Activated CD4-positive, alpha-beta T cell treated with anti-CD3 and anti-CD28 coated beads, Interleukin-10, Interleukin-2, amounts not matched to agents 100 ng/mL and 50 ng/mL, durations not matched to agents 16 hours and 8 hours (primary cell): Measurements from ENCODE around the gene CBLC.

Source experiments
- DNase-seq: peaks from one replicate; pipeline ENCODE4 v3.0.0-alpha.2; 2020

The CBLC gene

DNA sequence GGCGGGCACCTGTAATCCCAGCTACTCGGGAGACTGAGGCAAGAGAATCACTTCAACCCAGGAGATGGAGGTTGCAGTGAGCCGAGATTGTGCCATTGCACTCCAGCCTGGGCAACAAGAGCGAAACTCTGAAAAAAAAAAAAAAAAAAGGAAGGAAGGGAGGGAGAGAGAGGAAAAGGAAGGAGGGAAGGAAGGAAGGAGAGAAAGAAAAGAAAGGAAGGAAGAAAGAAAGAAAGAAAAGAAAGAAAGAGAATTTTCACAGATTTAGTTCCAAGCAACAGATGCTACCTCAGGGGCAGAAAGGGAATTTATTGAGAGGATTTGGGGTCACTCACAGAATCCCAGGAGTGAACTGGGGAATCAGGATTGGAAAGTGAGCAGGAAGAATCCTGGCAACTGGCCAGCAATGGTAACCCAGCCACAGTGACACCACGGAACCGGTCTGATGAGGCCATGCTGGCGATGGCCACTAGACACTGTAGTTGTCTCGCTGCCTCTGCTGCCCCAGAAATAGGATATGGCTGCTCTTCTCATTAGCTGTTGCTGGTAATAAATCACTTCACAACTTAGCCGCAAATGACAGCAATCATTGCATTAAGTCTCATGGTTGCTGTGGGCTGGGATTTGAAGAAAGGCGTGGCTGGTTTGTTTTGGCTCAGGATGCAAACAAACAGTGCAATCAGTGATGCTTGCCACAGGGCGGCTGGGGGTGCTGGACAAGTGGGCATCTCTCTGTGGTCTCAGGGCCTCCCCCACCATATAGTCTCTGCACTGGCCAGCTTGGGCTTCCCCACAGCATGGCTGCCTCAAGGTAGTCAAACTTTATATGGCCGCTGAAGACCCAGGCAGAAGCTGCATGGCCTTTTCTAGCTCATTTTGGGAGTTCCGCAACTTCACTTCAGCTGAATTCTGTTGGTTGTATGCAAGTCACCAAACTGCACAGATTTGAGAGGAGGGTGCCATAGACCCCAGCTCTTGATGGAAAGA is 26.0 kb downstream of the CBLC start:
- no peak for DNase-seq

DNA sequence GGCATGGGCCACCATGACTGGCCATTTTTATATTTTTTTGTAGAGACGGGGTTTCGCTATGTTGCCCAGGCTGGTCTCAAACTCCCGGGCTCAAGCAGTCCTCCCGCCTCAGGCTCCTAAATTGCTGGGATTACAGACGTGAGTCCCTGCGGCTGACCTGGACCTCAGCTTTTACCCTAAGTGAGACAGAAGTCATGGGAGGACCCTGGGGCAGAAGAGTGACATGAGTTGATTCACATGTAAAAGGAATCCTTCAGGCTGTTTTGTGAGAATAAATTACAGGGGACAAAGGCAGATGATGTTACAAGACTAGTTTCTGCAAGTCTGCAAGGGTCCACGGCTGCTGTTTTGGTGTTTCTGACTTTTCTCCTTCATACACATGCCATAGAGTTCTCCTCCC is 28.6 kb downstream of the CBLC start:
- no peak for DNase-seq

DNA sequence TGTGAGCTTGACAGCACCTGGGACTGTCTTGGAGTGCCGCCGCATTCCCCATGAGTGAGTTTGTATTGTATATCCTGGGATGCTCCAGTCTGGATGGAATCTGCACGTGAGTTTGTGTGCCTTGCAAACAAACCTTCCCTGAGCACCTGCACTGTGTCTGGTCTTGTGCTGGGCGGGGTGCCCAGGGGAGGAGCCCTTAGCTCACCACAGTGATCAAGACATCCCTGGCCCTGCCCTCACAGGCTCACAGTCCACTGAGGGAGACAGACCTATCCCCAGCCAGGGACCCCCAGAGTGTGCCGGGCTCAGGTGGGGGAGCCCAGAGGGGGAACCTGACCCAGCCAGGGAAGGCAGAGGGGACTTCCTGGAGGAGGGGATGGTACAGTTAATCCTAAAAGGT is 29.5 kb downstream of the CBLC start:
- no peak for DNase-seq

DNA sequence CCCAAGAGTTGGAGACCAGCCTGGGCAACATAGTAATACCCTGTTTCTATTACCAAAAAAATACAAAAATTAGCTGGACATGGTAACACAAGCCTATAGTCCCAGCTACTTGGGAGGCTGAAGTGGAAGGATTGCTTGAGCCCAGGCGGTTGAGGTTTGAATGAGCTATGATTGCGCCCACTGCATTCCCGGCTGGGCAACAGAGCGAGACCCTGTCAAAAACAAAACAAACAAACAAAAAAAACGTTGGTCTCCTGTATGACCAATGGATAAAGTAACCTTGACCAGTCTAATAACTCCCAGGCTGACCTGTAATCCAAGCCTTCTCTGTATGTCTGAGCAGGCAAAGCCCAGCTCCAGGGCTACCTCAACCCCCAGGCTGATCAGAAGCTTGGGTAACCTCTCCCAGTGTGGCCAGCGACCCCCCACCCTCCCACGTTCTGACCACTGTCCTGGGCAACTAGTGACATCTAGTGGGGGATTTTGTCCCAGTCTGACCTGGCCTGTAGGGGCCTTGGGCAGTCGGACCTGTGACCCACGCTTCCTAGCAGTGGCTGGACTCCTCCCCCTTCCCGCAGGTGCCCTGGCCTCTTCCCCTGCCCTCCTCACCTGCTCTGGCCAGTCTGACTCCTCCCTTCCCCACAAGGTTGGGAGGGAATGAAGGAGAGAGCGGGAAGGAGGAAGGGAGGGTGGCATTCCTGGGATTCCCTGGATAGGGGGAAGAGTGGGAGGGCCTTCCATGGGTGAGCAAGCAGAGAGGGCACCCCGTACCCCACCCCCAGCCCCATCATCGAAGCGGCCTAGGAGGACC is 30.2 kb downstream of the CBLC start:
- DNase-seq = no peak

DNA sequence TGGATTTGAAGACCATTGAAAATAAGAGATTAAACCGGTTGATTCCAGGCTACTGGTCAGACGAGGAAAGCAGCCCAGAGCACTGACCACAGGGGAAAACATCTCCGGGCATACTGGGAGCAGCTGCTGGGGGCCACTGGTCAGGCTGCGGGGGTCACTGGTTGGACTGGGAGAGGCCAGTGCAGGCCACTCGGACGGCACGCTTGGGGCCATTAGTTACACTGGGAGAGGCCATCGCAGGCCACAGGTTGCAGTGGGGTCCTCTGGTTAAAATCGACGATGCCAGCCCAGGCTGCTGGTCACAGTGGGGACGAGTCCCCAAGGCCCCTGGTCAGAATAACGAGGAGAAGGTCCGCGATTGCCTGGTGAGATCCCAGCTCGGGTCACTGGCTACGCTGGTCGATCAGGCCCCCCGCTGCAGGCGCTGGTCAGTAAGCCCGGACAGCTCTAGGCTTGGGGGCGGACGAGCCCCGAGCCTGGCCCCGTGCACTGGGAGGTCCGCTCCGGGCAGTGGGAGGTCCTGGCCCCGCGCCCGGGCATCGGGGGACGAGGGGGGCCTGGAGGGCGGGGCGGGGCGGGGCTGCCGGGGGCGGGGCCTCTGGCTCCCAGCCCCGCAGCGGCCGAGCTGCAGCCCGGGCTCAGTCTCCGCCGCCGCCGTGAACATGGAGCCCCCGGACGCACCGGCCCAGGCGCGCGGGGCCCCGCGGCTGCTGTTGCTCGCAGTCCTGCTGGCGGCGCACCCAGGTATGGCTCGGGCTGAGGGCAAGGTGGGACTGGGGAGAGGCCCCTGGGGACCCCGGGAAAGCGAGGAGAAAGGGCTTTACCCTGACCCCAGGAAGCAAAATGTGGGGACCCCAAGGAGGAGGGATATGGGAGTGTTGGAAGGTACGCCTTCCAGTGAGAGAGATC is 31.0 kb downstream of the CBLC start, which contains the start of gene BCAM:
BCAM (plus strand) TSS at position 641 of the 909 bp plus-strand sequence; CDS start at position 663, 22 bp downstream.
- DNase-seq = no peak

DNA sequence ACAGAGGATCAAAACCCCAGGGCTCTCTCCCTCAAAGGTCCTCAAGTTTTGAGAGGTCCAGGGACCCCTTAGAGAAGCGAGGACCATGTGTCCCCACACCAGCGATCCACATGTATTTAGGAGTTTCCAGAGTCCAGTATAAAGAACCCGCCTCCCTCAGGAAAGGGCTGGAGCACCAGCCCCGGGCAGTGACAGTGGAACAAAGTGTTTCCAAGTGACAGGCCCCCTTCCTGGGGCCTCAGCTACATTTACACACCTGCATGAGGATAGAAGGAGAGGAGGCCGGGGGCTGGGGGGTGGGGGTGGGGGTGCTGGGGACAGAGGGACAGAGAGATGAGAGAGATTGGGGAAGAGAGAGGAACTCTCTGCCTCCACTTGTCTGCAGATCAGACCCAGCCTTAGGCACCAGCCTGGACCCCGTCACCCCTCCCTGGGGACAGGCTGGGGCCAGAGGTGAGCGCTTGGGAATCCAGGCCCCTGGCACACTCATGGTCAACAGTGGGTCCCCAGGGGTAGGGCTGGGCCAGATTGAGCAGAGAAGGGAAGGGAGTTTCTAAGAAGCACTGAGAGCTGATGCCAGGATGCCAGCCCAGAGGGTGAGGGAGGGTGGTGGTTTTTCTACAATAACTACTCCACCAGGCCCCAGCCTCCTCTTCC is 32.0 kb downstream of the CBLC start:
- no peak for DNase-seq

DNA sequence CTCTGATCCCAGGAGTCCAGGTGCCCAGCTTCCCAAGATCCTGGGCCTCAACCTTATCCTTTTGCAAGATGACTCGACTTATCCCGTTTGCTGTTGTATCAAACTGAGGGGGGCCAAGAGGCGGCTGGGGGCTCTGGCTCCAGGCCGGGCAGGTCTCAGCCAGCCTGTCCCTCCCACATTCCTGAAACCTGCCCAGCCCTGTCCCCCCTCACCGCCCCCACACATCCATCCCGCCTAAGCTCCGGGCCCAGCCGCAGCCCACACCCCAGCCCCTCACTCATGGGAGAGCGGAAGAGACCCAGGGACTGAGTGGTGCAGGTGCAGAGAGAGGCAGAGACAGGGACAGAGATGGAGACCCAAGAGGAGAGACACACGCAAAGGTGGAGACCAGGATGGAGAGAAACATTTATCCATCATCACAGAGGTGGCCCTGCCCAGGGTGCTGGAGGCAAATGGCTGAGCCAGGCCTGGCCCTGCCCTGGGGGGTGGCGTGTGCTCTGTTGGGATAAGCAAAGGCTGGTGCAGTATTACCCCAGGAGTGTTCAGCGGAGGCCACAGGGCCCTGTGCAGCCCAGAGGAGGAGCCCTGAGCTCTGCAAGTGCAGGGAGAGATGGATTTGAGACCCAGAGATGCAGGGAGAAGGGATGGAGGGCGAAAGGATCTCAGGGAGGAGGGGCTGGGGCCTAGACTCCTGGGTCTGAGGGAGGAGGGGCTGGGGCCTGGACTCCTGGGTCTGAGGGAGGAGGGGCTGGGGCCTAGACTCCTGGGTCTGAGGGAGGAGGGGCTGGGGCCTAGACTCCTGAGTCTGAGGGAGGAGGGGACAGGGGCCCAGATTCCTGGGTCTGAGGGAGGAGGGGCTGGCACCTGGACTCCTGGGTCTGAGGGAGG is 32.8 kb downstream of the CBLC start:
- DNase-seq = no peak

DNA sequence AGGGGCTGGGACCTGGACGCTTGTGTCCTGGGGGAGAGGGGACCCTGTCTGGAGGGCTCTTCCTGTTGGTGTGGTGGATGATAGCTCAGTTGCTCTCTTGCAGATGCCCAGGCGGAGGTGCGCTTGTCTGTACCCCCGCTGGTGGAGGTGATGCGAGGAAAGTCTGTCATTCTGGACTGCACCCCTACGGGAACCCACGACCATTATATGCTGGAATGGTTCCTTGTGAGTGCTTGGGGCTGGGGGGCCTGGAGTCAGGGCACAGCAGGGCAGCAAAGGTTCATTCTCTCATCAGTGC is 33.4 kb downstream of the CBLC start:
- DNase-seq = no peak

DNA sequence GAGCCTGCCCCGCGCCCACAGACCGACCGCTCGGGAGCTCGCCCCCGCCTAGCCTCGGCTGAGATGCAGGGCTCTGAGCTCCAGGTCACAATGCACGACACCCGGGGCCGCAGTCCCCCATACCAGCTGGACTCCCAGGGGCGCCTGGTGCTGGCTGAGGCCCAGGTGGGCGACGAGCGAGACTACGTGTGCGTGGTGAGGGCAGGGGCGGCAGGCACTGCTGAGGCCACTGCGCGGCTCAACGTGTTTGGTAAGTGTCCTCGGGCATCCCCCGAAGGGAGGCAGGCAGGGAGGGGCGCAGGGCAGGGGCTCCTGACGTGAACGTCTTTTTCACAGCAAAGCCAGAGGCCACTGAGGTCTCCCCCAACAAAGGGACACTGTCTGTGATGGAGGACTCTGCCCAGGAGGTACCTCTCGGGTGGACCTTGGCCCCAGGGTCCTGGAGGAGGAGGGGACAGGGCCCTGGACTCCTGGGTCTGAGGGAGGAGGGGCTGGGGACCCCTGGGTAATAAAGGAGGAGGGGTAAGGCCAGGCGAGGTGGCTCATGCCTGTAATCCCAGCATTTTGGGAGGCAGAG is 34.5 kb downstream of the CBLC start:
- DNase-seq = no peak

DNA sequence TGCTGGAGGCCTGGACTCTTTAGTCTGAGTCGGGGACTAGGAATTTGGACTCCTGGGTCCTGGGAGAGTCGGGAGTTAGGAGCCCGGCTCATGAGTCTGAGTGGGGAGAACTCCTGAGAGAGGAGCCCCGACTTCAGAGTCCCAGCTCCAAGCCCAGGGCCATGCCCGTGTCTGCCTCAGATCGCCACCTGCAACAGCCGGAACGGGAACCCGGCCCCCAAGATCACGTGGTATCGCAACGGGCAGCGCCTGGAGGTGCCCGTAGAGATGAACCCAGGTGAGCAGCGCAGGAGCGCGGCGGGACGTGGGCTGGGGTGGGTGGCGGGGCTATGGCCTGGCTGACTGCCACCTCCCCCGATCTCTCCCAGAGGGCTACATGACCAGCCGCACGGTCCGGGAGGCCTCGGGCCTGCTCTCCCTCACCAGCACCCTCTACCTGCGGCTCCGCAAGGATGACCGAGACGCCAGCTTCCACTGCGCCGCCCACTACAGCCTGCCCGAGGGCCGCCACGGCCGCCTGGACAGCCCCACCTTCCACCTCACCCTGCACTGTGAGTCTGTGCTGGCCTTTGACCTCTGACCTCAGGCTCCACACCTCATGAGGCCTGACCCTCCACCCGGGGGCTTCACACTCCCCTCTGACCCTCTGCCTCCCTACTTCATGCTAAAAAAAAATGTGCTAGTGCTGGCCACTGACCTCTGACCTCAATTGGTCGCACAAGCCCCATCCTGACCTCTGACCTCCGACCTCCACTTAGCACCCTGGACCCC is 35.6 kb downstream of the CBLC start:
- DNase-seq = no peak

DNA sequence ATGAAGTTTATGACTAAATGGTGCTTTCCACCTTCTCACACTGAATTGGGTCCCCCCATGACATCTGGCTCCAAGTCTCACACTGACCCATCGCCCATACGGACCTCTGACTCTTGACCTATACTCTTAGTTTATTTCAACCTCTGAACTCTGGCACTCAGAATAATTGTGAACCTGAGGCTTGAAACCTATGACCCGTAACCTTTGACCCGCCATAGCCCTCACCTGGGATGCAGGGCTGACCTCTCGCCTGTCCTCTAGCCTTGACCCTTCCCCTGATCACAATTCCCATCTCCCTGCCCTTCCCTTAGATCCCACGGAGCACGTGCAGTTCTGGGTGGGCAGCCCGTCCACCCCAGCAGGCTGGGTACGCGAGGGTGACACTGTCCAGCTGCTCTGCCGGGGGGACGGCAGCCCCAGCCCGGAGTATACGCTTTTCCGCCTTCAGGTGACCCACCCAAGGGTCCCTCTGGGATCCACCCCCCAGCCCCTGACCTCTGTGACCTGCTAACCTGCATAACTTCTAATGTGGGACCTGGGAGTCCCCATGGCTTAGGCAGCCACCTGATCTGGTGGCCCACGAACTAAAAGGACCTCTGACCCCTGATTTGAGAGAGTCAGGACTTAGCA is 36.3 kb downstream of the CBLC start:
- no peak for DNase-seq

DNA sequence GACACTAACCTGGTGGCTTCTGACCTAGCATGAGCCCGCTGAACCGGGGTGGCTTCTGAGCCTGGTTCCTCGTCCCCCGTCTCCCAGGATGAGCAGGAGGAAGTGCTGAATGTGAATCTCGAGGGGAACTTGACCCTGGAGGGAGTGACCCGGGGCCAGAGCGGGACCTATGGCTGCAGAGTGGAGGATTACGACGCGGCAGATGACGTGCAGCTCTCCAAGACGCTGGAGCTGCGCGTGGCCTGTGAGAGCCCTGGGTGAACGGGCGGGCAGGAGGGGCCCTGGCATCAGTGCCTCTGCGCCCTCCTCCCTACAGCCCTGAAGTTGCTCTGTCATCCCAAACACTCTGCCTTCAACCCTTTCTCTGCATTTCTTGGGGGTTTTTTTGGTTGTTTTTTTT is 36.8 kb downstream of the CBLC start:
- no peak for DNase-seq

DNA sequence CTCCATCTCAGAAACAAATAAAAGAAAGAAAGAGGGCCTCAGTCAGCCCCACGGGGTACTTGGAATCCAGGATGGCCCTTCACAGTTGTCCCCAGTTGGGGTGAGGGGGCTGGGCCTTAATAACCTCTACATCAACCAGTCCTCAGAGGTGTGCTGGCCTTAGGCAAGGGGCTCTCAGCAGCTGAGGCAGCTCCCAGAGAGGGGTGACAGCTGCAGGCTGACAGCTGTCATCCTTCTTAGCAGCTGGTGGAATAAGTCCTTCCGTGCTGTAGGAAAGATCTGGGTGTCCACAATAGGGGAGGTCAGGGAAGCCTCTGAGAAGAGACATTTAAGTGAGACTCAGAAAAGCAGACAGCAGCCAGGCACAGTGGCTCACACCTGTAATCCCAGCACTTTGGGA is 38.6 kb downstream of the CBLC start:
- no peak for DNase-seq

DNA sequence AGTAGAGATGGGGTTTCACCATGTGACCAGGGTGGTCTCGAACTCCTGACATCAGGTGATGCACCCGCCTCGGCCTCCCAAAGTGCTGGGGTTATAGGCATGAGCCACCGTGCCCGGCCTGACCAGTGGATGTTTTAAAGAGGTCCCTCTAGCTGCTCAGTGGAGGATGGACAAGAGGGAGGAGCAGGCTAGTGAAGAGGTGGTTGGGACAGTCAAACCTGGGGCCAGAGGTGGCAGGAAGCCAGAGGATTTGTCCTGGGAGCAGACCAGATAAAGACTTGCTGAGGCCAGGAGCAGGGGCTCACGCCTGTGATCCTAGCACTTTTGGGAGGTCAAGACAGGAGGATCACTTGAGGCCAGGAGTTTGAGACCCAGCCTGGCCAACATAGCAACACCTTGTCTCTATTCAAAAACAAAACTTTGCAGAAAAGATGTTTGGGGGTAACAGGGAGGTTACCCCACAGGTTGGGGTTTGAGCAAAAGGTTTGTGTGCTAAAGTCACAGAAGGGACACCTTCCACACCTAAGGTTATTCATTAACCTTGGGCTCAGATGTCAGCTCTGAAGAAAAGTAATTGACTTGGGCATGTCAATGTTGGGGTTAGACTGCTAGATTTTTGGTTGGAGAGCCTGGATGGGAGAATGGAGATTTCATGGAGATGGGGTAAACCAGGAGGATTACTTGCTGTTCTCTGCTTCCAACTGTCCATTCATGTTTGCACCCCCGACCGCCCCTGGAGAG is 40.2 kb downstream of the CBLC start:
- DNase-seq = no peak

DNA sequence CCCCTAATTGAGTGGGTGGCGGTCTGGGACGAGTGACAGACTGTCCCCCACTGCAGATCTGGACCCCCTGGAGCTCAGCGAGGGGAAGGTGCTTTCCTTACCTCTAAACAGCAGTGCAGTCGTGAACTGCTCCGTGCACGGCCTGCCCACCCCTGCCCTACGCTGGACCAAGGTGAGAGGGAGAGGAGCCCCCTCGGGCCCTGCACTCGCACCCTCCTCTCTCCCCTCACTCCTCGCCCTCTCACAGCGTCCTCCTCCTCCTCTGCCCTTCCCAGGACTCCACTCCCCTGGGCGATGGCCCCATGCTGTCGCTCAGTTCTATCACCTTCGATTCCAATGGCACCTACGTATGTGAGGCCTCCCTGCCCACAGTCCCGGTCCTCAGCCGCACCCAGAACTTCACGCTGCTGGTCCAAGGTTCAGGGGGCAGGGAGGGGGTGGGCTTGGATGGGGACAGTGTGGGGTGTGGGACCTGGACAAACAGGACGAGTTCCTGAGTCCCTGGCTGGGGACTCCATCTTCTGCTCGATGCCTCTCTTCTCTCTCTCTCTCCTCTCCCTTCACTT is 40.9 kb downstream of the CBLC start:
- DNase-seq = no peak

DNA sequence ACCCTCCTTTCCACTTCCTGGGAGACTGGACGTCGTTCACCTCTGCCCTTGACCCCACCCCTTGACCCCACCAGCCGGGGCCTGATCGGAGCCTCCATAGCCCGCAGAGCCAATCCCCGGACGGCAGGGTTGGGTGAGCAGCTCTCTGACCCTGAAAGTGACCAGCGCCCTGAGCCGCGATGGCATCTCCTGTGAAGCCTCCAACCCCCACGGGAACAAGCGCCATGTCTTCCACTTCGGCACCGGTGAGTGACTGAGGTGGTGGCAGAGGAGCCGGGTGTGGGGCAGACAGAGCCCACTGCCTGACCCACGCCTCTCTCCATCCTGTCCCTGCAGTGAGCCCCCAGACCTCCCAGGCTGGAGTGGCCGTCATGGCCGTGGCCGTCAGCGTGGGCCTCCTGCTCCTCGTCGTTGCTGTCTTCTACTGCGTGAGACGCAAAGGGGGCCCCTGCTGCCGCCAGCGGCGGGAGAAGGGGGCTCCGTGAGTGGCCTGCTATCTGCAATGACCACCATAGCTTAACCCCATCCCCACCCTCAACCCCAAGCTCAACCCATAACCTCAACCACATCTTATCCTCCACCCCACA is 41.6 kb downstream of the CBLC start:
- no peak for DNase-seq

DNA sequence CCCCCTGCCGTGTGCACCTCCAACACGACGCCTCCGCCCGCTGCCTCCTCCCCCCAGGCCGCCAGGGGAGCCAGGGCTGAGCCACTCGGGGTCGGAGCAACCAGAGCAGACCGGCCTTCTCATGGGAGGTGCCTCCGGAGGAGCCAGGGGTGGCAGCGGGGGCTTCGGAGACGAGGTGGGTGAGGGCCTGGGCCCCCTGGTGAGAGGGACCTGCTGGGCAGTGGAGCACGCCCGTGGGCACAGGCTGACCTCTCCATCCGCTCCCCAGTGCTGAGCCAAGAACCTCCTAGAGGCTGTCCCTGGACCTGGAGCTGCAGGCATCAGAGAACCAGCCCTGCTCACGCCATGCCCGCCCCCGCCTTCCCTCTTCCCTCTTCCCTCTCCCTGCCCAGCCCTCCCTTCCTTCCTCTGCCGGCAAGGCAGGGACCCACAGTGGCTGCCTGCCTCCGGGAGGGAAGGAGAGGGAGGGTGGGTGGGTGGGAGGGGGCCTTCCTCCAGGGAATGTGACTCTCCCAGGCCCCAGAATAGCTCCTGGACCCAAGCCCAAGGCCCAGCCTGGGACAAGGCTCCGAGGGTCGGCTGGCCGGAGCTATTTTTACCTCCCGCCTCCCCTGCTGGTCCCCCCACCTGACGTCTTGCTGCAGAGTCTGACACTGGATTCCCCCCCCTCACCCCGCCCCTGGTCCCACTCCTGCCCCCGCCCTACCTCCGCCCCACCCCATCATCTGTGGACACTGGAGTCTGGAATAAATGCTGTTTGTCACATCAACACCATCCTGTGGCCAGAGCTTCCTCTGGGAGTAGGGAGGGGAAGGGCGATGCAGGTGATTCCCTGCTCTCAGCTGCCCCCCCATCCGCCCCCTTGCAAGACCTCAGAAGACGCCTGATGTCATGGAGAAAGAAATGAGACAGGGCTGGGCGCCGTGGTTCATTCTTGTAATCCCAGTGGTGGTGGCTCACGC is 43.2 kb downstream of the CBLC start:
- no peak for DNase-seq
